ENCODE measurements around the gene MCF2L.

GRCh38 chr13:113083402-113084061 is 114.5 kb downstream of the MCF2L start:
- TF ChIP-seq CSRNP3 (CRISPR knock-in tag; IDR thresholded peaks at IDR 0.05) (no peak), CSDC2 (CRISPR knock-in tag; IDR thresholded peaks at IDR 0.05) (no peak), CREB5 (CRISPR knock-in tag; IDR thresholded peaks at IDR 0.05; ENCODE audit: low read depth) (no peak), PATZ1 (CRISPR knock-in tag; IDR thresholded peaks at IDR 0.05; ENCODE audit: borderline replicate concordance) (no peak), ZNF565 (CRISPR knock-in tag; conservative IDR thresholded peaks at IDR 0.05; ENCODE audit: low read depth) (no peak)
